Adrenal gland (tissue), 12 donors: ENCODE measurements around the gene CGA. TPM values are rescaled to one million over a fixed set of nuclear protein-coding genes. Genes with fewer than 3 reads are reported as not detected.

Source experiments
- DNase-seq, 7 donors: peaks; one replicate each; pipeline ENCODE4 v3.0.0-alpha.2; 2019 to 2020
- H3K27ac ChIP-seq, 5 donors: fragments of 200-600 bp; sonication (generic) in 4 of 5; 1 replicate in 3 of 5; 2 replicates in 2 of 5; pipeline versions ENCODE4 v1.5.1 to v1.8.0; 2016 to 2020; ENCODE audit warnings: mild to moderate bottlenecking in 1 of 5
- H3K27me3 ChIP-seq: fragments of 200-600 bp; 2 replicates; pipeline ENCODE4 v1.8.0; 2021
- H3K36me3 ChIP-seq, 2 donors: fragments of 200-600 bp; replicated peaks in 1 of 2; 1 replicate in 1 of 2; 2 replicates in 1 of 2; pipeline versions ENCODE4 v1.5.1 to v1.8.0; 2018 to 2022
- H3K4me1 ChIP-seq, 2 donors: fragments of 200-600 bp; replicated peaks in 1 of 2; 1 replicate in 1 of 2; 2 replicates in 1 of 2; pipeline versions ENCODE4 v1.5.1 to v1.8.0; 2018 to 2021
- H3K4me3 ChIP-seq, 4 donors: fragments of 200-600 bp; sonication (generic) in 3 of 4; one replicate each; pipeline ENCODE4 v1.5.1; 2016 to 2018
- H3K9me3 ChIP-seq, 3 donors: fragments of 200-600 bp; sonication (generic) in 1 of 3; replicated peaks in 1 of 3; 1 replicate in 2 of 3; 2 replicates in 1 of 3; pipeline versions ENCODE4 v1.5.1 to v1.8.0; 2016 to 2021
- CTCF ChIP-seq, 6 experiments: fragments of 450-650 bp in 4 of 6; fragments of 200-600 bp in 2 of 6; sonication (generic) in 1 of 6; IDR thresholded peaks; 1 replicate in 5 of 6; 2 replicates in 1 of 6; pipeline versions ENCODE4 v1.5.1 to v1.8.0; 2016 to 2021; ENCODE audit warnings: antibody characterized with exemption in 6 of 6, mild to moderate bottlenecking in 2 of 6, moderate library complexity in 1 of 6
- POLR2A ChIP-seq, 2 donors: fragments of 450-650 bp; IDR thresholded peaks; one replicate each; pipeline ENCODE4 v1.6.1; 2017; ENCODE audit warnings: antibody characterized with exemption in 2 of 2, mild to moderate bottlenecking in 2 of 2, moderate library complexity in 1 of 2
- WGBS, 4 donors: extraction: QIAGEN DNeasy Blood & Tissue Kit in 2 of 4; methylation state at CpG; one replicate each; pipeline versions ENCODE4 v1.1.5 to v1.1.7; 2013 to 2017; 5-methylcytosine and 5-hydroxymethylcytosine counted together
- intact Hi-C, 2 donors: fragments of 100-400 bp; cut with DNase I; formaldehyde crosslinking; loops; one replicate each; pipeline versions ENCODE4 v1.14.1 to v1.15.0; 2022 to 2023
- polyA plus RNA-seq, 3 donors: library from polyadenylated mRNA; stranded (reverse); fragments of 200-250 nt in 2 of 3; fragments of 350-450 nt in 1 of 3; fragmentation: Illumina TruSeq in 1 of 3; extraction: RNeasy Lipid Tissue Mini Kit (QIAGEN cat#74804) in 1 of 3; gene quantifications; one replicate each; pipeline ENCODE4 v1.2.3, GENCODE V29; 2013 to 2014
- total RNA-seq, 9 donors: library from RNA; depleted of rRNA in 4 of 9; stranded (reverse); fragments of >200 nt in 4 of 9; fragments of 120-200 nt in 1 of 9; fragmentation: NEBNext Ultra II Directional in 1 of 9; extraction: Animal tissue kit (Norgen Biotek cat#: 25700) in 1 of 9; gene quantifications; one replicate each; pipeline versions ENCODE4 v1.1.0 to v1.2.4, GENCODE V29; 2013 to 2023
- donor health status: healthy with polysubstance abuse.
- donor health status: Bipolar disorder and iron deficiency.
- donor health status: DM: yes; HTN: yes; CAD: no.
- donor health status: DM: no; HTN: no; CAD: no.
- donor health status: DM: no; HTN: no; CAD: no.
- donor health status: DM: yes; HTN: yes; CAD: no.

The CGA gene
- total and polyA plus RNA-seq, 12 donors = 0.29 to 0.83 (median 0.46) TPM; not detected in 7

DNA sequence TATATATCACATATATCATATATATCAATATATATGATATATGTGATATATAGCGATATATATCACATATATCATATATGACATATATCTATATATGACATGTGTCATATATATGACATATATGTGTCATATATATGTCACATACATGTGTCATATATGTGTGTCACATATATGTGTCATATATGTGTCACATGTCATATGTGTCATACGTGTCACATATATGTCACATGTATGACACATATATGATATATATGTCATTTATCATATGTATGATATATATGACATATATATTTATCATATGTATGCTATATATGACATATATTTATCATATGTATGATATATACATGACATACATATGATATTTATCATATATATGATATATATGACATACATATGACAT, 32.8 kb upstream of the CGA start:
- H3K36me3 ChIP-seq = no peaks in the 10 kb centered on the region
- H3K9me3 ChIP-seq = no peaks in the 10 kb centered on the region
- no peak overlapping the region for H3K27ac ChIP-seq
- TF ChIP-seq POLR2A (IDR thresholded peaks at IDR 0.05) (no peak), CTCF (IDR thresholded peaks at IDR 0.05) (no peak)
- 82 to 87% (median 83%) methylated on average over 2 of the region's 2 CpGs for WGBS, 4 donors
- no peak overlapping the region for H3K4me3 ChIP-seq
- intact Hi-C loops = no loop called here
- DNase-seq = no peak
- H3K27me3 ChIP-seq = peaks cover 13% of the 10 kb centered on the region
- no peaks in the 10 kb centered on the region for H3K4me1 ChIP-seq

DNA sequence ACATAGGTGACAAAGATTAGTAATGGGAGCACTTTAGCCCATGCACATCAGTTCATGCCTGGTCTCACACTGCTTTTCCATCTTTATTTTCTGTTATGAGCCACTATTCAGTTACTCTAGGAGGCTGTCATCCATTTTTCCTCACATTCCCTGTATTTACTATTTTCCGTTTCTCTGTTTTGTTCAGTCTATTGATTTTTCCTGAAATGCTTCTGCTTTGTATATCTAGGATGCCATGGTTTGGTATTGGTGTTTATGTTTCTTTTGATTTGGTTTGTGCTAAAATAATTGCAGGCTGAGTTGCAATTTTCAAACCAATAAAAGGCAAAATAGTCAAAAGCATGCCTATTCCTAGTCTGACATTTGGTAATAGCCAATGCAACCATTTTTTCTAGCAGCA, 31.6 kb upstream of the CGA start:
- Histone ChIP-seq H3K27ac (no peak overlapping the region), H3K4me3 (no peak overlapping the region), H3K4me1 (no peaks in the 10 kb centered on the region), H3K36me3 (no peaks in the 10 kb centered on the region), H3K27me3 (peaks cover 19% of the 10 kb centered on the region), H3K9me3 (no peaks in the 10 kb centered on the region)
- WGBS, 4 donors = 0 to 46% (median 22%) methylated on average over 1 of the region's 1 CpG
- TF ChIP-seq CTCF (IDR thresholded peaks at IDR 0.05) (no peak), POLR2A (IDR thresholded peaks at IDR 0.05) (no peak)
- intact Hi-C loops = no loop called here
- no peak for DNase-seq

- H3K4me3 ChIP-seq = no peak overlapping the region
- H3K27me3 ChIP-seq = peaks cover 19% of the 10 kb centered on the region
- H3K27ac ChIP-seq = no peak overlapping the region
- DNase-seq = no peak
- H3K9me3 ChIP-seq = no peaks in the 10 kb centered on the region
- H3K4me1 ChIP-seq = no peaks in the 10 kb centered on the region
- no peaks in the 10 kb centered on the region for H3K36me3 ChIP-seq
- intact Hi-C loops = no loop called here
- 85 to 91% (median 87%) methylated on average over 5 of the region's 5 CpGs for WGBS, 4 donors
- TF ChIP-seq POLR2A (IDR thresholded peaks at IDR 0.05) = no peak
- no peak for TF ChIP-seq CTCF (IDR thresholded peaks at IDR 0.05)
These were observed 29.2 kb upstream of the CGA start for GRCh38 chr6:87124074-87124473.

GRCh38 chr6:87122477-87122876, 27.6 kb upstream of the CGA start:
- TF ChIP-seq POLR2A (IDR thresholded peaks at IDR 0.05) (no peak), CTCF (IDR thresholded peaks at IDR 0.05) (no peak)
- Histone ChIP-seq H3K27ac (no peak overlapping the region), H3K36me3 (no peaks in the 10 kb centered on the region), H3K4me1 (no peaks in the 10 kb centered on the region), H3K9me3 (no peaks in the 10 kb centered on the region), H3K27me3 (peaks cover 19% of the 10 kb centered on the region), H3K4me3 (no peak overlapping the region)
- DNase-seq = no peak
- WGBS, 4 donors = 34 to 37% (median 35%) methylated on average over 32 to 51 of the region's 51 CpGs; no CpG with 5 or more reads in 1 of the 4 donors
- intact Hi-C loops = no loop called here
